A204.1 (cell line): Measurements from ENCODE around the gene SMYD1.
"Not testable (repeated sequence)": the region's sequence is repeated elsewhere in the genome, so short reads cannot be mapped to it uniquely, and the experiment has no call there.

ENCODE experiments used
- FAIRE-seq: peaks from 2 replicates; lab custom pipeline; 2012; peaks lifted over from hg19 to GRCh38; lab: Jason Lieb, UNC

Gene SMYD1

DNA sequence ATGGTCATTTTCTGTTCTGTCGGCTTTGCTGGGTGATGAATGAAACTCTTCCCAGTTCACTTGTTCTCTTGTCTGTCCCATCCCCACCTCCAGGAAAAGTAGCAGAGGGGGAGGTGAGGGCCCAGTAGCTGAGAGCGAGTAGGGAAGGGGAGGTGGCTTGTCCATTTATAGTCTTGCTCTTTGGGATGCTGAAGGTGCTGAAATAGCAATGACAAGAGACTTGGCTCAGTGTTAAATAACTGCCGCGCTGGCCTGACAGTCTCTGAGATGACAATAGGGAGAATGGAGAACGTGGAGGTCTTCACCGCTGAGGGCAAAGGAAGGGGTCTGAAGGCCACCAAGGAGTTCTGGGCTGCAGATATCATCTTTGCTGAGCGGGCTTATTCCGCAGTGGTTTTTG is at the start of gene SMYD1:
Gene SMYD1 (plus strand): TSS at position 228 of the 400 bp plus-strand sequence. CDS start 40 bp downstream, at position 268.
- no peak for FAIRE-seq

DNA sequence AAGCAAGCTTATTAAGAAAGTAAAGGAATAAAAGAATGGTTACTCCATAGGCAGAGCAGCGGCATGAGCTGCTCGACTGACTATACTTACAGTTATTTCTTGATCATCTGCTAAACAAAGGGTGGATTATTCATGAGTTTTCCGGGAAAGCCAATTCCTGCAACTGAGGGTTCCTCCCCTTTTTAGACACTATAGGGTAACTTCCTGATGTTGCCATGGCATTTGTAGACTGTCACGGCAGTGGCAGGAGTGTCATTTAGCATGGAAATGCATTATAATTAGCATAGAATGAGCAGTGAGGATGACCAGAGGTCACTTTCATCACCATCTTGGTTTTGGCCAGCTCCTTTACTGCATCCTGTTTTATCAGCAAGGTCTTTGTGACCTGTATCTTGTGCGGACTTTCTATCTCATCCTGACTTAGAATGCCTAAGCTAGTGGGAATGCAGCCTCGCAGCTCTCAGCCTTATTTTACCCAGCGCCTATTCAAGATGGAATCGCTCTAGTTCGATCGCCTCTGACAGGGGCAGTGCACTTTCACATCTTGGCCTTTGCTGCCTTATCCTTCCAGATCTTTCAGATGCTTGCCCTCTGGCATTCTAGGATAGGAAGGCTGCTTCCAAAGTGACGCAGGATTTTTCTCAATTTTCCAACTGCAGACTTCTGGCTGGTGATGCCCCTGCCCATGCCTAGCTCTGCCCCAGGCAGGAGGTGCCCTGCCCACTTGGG is 49.4 kb upstream of the SMYD1 start:
- FAIRE-seq, result not testable (repeated sequence)

DNA sequence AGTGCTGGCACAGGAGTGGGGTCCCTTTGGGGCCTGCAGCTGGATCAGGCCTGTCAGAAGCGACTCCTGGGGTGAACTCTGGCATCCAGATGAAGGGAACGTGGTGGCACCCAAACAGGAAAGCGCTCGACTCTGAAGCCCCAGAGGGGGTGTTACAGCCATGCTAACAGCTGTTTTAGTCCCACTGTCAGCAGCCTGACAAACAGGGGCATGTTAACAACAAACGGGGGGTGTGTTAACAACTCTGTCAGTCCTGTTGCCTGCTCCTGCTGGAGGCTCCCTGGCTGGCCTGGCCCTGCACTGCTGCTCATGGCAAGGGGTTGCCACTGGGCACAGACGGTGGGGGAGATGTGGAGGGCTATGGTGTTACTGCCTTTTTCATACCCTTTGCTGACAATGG is 48.7 kb upstream of the SMYD1 start:
- FAIRE-seq, result no peak

DNA sequence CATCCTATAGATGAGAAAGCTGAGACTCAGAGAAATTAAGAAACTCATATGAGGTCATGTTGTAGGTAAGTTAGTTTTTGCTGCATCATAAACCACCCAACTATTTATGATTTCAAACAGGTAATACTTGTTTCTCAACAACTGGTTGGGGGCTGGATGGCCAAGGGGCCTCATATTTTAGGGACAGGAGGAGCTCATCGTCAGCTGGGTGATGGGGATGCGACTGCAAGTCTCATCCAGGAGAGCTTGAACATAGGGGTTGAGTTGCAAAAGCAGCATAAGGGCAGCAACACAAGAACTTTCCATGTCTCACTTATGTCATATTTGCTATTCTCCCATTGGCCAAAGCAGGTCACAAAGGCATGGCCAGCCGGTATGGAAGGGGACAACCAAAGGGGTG is 47.6 kb upstream of the SMYD1 start:
- FAIRE-seq, result no peak

DNA sequence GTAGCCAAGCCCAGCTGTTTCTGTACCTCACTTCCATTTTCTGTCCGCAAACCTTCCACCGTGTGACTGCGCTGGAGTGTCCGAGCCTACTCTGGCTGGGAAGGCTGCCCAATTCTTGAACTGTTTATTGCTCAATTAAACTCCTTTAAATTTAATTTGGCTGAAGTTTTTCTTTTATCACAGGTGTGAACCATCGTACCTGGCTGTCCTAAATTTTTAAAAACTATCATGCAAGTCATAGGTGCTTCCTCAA is 45.0 kb upstream of the SMYD1 start:
- no peak for FAIRE-seq

DNA sequence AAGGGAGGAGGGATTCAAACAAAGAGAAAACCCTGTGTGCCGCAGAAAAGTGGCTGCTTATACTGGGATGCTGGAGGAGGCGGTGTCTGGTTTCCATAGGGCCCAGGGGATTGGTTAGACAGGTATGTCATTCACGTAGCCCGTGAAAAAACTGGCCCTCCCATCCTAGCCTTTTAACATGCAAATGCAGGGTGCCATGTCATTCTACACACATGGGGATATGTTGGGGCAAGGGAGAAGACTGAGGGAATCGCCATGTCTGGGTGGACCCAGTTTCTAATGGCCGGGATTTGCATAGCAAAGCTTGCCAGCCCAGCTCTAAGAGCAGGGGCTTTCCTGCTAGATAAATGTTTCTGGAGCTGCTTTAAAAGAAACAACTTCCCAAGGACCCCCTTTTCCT is 43.1 kb upstream of the SMYD1 start:
- FAIRE-seq, result no peak

DNA sequence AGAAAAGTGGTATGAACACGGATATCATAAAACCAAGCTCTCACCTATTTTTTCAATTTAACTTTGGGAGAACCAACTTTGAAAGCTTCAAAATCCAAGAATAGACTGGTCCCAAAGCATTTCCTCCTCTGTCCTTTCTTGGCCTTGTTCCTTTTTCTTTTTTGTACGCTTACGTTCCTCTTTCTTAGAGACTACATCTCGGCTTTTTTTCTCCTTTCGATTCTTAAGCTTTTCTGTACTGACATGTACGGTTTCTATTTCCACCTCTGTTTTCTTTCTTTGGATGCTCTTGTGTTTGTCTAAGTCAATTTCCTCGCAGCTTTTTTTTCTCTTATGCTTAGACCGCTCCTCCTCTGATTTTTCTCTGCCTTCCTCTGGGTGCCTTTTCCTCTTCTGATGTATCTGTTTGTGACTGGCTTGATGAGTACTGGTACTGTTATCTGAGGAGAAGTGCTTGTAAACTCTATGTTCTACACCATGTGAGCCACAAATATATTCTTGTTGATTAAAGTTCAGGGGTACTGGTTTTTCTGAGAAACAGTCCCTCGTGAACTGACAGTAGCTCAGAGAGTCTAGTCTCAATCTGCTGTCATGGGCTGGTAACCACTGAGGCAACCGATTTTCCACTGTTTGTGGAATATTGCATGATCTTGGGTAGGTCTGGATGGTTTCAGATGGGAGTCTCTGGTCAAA is 39.8 kb upstream of the SMYD1 start:
- no peak for FAIRE-seq

DNA sequence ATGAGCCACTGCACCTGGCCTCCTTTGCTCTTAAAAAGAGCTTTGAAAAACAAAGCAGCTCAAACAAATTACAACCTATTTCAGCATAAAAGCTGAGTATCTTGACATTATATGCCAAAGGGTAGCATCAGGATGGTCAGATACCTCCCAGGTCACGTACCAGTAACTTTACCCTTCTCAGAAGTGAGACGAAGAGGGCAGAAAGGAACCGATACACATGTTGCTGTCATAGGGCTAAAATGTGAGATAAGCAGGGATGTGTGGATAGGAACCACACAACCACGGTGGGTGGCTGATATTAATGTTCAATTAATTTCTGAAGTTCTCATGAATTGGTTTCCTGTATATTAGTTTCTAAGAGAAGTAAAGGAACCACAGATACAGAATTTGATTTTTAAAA is 38.7 kb upstream of the SMYD1 start:
- no peak for FAIRE-seq

DNA sequence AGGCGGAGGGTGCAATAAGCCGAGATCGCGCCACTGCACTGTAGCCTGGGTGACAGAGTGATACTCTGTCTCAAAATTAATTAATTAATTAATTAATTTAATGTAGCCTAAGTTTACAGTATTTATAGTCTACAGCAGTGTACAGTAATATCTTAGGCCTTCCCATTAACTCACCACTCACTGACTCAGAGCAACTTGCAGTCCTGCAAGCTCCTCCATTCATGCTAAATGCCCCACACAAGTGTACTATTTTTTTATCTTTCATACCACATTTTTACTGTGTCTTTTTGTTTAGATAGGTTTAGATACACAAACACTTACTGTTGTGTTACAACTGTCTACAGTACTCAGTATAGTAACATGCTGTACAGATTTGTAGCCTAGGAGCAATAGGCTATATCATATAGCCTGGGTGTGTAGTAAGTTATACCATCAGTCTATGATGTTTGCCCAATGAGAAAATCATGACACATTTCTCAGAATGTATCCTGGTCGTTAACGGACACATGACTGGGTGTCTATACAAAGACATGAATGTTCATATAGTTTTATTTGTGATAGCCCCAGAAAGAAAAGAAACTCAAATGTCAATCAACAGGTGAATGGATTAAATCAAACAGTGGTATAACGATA is 35.4 kb upstream of the SMYD1 start:
- FAIRE-seq, result no peak

DNA sequence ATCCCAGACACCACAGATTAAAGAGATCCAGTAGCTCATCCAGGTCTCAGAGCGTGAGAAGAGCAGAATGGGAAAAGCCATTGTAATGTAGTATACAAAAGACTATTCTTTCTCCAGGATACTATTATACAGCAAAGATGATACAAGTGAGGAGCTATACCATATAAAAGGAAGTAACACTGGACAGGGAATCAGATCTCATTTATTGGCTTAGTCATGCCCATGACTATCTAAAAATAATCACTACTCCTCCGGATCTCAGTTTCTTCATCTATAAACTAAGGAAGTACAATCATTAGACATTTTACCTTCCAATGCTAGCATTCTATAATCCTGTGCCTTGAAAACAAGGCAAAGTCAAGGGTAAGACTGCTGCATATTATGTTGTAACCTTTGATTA is 31.4 kb upstream of the SMYD1 start:
- FAIRE-seq, result no peak

DNA sequence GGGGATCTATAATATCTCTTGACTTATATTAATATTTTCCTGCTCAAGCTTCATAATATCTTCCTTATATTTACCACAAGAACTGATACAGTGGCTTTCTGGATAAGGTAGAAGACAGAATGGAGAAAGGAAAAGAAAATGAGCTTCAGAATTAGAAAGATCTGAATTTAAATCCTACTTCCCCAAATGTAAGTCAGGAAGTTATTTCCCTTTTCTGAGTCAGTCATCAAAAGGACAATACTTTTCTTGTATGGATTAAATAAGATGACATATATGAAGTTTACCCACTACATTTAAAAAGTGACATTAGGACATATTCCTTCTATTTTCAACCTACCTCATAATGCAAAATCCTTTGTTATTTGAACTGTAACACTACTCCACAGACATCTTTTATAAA is 31.0 kb upstream of the SMYD1 start:
- FAIRE-seq, result no peak

DNA sequence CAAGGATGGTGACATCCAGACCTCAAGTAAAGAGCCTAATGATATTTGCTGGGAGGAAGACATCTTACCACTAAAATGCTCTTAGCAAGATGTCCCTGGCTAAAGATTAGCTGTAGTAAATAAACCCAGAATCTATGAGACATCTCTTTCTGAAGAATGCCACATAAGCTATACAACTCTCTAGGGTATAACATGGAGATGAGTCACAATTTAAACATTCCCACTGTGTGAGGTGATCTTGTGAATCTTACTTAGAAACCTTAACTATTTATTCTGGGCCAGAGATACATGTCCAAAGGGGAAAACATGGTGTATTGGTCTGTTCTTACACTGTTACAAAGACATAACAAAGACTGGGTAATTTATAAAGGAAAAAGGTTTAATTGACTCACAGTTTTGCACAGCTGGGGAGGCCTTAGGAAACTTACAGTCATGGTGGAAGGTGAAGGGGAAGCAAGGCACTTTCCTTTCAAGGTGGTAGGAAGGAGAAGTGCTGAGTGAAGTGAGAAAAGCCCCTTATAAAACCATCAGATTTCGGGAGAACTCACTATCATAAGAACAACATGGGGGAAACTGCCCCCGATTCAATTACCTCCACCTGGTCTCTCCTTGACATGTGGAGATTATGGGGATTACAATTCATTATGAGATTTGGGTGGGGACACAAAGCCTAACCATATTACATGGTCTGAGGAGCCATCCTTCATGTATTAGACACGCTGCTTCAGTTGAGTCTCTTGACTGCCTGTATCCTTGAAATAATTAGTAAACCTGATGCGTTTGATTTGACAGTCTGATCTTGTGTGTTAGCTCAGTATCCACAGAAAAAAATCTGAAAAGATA is 29.1 kb upstream of the SMYD1 start:
- FAIRE-seq, result no peak

DNA sequence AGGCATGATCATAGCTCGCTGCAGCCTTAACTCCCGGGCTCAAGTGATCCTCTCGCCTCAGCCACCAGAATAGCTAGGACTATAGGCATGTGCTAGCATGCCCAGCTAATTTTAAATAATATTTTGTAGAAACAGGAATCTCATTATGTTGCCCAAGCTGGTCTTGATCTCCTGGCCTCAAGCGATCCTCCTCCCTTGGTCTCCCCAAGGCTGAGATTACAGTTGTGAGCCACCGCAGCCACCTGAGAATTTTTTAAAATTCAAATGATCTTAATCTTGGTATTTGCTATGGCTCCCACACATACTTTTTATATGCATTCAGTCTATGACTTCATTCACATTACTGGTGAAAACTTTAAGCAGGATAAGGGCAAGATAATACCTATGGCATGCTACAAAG is 25.1 kb upstream of the SMYD1 start:
- no peak for FAIRE-seq

DNA sequence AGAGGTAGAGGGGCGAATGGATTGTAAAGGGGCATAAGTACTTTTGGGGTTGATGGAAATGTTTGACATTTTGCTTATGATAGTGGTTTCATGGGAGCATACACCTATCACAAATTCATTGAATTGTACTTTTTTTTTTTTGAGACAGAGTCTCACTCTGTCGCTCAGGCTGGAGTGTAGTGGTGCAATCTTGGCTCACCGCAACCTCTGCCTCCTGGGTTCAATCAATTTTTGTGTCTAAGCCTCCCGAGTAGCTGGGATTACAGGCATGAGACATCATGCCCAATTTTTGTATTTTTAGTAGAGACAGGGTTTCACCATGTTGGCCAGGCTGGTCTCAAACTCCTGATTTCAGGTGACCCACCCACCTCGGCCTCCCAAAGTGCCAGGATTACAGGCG is 22.1 kb upstream of the SMYD1 start:
- not testable (repeated sequence) for FAIRE-seq

DNA sequence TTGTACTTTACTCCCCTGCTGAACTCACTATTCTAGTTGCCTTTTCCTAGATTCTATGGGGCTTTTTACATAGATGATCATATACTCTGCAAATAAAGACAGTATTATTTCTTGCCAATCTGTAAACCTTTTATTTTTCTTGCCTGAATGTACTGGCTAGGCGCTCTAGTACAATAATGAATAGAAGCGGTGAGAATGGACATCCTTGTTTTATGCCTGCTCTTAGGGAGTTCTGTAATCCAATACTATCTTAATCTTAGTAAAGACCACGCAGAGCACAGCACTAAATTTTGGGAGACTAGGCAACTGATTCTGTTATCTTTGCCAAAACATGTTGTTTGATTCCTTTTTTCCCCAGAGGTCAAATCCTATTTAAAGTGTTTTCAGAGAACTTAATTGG is 19.1 kb upstream of the SMYD1 start:
- FAIRE-seq, result no peak

DNA sequence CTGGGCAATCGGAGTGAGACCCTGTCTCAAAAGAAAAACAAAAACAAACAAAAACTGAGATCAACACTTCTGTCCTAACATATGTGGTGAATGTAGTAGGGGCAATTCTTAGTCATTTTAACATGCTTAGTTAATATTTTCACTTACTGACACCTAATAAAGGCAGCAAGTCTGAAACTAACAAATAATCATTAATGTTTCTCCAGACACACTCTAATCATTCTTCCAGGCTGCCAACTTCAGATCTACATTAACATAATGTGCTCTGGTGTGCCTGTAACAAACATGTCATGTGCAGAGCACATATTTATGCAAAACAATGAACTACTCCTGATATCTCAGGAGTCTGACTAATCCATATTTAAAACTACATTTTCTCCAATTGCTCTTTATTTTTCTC is 18.0 kb upstream of the SMYD1 start:
- no peak for FAIRE-seq

DNA sequence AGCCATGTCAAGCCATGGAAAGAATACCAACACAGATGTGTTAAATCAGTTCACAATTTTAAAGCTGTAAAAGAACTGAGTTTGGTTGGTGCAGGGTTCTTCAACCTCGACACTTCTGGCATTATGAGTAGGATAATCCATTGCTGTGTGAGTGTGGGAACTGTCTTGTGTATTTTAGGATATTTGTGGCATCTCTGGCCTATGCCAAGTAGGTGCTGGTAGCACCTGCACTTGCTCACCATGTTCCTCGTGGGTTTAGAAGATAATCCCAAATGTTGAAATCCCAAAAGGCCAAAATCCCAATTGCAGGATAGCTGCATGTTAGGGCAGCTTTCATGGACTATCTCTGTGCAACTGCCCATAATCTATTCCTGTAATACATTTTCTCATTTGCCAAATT is 15.8 kb upstream of the SMYD1 start:
- FAIRE-seq, result no peak

DNA sequence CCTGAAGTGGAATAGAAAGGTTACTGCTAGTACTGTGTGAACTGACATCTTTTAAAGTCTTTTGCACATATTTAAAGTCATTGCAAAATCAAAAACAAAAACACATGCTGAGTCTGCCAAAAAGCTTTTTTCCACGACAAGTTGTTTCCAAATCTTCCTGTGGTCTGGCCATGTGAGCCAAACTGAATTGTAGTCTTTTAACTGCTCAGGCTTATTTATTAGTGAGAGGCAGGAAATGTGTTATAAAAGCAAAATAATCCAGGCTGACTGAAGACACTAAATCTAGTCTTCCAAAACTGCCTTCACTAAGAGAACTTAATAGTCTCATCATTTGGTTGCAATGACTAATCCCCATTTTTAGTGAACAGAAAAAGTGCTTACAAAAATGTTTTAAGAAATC is 14.3 kb upstream of the SMYD1 start:
- FAIRE-seq, result no peak

DNA sequence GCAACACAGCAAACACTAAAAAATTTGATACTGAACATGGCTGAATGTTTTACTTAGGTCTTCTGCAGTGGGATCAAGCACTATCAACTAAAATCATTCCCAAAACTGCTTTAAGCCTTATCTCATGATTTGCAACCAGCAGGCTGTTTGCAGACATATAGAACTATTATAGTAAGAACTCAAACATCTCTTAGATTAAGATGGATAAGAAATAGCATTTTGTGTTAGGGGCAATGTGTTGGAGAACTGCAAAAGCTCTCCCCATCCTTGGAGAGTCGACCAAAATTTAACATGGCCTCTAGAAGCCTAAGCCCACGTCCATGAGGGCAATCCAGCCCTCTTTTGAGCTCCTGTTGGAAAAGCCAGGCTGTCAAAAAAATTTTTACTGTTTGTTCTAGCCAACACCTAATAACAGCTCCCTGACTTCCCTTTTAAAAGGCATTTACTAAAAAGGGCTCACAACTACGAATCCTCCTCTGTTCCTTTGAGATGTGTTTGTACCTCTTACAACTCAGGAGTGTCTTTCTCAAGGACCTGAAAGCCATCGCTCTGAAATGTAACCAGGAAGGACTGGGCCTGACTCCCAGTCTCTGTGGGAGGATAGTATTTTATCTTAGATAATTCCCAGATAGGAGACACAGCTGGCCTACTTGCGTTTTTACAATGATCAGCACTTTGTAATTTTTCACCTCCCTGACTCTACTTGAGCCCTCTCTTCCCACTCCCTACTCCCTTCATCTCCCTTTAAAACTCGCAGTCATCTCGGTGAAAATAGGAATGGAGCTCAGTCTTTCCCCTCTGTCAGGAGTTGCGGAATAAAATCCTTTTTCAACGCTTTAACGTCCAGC is 13.5 kb upstream of the SMYD1 start:
- no peak for FAIRE-seq

DNA sequence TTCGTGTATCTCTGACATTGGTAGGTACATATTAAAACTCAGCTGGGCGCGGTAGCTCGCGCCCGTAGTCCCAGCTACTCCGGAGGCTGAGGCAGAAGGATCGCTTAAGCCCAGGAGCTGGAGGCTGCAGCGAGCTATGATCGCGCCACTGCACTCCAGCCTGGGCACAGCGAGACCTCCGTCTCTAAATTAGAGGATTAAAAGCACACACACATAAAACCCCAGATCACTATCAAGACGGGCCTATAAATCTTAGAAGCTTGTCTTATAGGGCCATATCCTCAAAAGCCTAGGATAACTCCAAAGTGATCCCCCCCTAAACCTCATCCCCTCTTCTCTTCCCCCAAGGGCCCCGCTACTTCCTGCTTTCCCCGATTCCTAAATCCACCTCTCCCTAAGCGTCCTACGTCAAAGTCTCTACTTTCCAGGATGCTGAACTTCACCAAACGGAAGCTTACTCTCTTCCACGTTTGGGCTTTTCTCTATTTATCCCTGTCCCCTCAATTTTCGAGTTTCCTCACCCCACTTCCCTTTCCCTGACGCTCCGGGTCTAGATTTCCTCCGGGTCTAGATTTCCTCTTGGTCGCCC is 12.7 kb upstream of the SMYD1 start:
- no peak for FAIRE-seq

DNA sequence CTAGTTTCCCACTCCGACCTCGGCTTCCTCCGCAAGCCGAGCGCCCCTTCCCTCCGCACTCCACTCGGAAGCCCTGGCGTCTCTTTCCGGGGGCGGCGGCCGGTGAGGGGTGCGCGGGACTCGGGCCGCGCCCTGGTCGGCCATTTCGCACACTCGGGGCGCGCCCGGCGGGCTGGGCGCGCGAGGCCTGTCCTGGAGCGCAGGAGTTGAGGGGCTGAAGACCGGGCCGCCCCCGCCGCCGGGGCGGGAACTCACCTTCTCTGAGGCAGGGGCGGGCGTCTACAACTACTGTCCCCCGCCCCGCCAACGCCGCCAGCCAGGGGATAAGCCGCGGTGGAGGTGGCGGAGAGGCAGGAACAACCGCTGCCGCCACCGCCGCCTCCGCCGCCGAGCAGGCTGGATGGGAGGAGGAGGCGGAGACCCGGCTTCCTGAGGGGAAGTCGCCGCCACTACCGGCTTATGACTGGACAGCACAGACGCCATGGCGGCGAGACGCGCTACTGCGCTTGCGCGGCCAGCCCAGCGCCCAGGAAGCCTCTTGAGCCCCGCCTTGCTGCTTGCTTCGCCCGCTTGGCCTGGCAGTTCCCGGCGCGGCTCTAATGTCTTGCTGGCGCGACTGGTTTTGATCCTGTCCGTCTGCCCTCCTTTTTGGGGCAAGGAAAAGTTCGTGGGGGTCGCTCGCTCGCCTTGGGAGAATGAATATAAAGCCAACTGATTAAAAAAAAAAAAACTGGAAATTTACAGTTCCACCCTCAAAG is 12.1 kb upstream of the SMYD1 start, which contains the start of gene KRCC1:
Gene KRCC1 (minus strand): TSS at position 413 of the 758 bp plus-strand sequence. CDS start 27,220 bp downstream, outside the sequence.
- FAIRE-seq, result no peak
